ENCODE results near the gene UXS1. TPM values are rescaled to one million over a fixed set of nuclear protein-coding genes. Genes with fewer than 3 reads are reported as not detected.

Gene UXS1
- total and polyA plus RNA-seq, 2 donors (not counting 1 experiment from before 2014, with no cell fraction given): 20.3 to 44.8 TPM

DNA sequence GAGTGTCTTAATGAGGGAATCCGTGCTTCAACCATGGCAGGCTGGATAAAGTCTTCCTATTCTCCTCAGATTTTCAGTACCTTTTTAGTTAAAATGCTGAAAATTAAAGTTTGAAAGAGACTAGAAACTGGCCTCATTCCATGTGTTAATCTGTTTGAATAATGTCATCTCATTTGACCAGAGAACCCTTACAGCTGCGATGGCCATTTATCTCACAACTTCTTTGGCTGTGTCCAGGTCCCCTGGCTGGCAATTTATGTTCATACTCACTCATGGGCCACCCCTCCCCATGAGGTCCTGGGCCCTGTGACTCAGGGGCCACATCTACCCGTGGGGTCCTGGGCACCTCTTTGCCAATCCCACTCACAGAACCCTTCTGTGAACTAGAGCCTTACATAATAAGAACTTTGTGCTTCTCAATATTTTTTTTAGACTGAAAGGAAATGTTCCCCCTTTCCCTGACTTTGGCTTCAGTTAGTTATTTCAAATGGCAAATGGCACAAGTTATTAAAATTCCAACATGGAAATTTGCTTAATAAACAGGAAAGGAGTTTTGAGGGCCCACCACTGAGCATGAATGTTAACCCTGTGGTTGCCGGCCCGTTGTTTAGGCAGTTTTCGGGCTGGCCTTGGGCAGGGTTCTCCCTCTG is 134.6 kb downstream of the UXS1 start:
- no peak for DNase-seq
- Histone ChIP-seq H3K36me3 (replicated peaks in 1 of 2; ENCODE audit: control extremely low read depth in 1 of 2, control insufficient read depth in 1 of 2, extremely low read depth in 1 of 2, insufficient read depth in 2 of 2, low read length in 1 of 2) (no peaks in the 10 kb centered on the region), H3K79me2 (ENCODE audit: control insufficient read depth, insufficient read depth, low read length) (no peaks in the 10 kb centered on the region), H2AFZ (ENCODE audit: insufficient read depth, low read depth, low read length, poor library complexity, severe bottlenecking) (no peak overlapping the region), H3K4me3 (ENCODE audit: control extremely low read depth in 1 of 5, extremely low read depth in 1 of 5, insufficient read depth in 1 of 5, low read depth in 2 of 5, low read length in 4 of 5) (no peak overlapping the region), H3K27ac (ENCODE audit: low read length in 2 of 2) (no peak overlapping the region), H3K9ac (ENCODE audit: low read length) (no peak overlapping the region), H3K4me1 (ENCODE audit: control insufficient read depth in 2 of 2, insufficient read depth in 2 of 2, low read length in 2 of 2) (peaks cover 3 to 4% of the 10 kb centered on the region in 2 donors), H3K4me2 (replicated peaks; ENCODE audit: low read depth, low read length, poor library complexity, severe bottlenecking) (no peak overlapping the region), H4K20me1 (ENCODE audit: control insufficient read depth, insufficient read depth, low read length, poor library complexity, severe bottlenecking) (no peaks in the 10 kb centered on the region), H3K27me3 (replicated peaks in 1 of 4; ENCODE audit: control extremely low read depth in 1 of 4, control insufficient read depth in 3 of 4, insufficient read depth in 4 of 4, low read length in 3 of 4) (peaks cover 0 to under 1% (median 0%) of the 10 kb centered on the region in 4 experiments), H3K9me3 (ENCODE audit: control extremely low read depth in 1 of 3, control insufficient read depth in 2 of 3, insufficient read depth in 1 of 3, low read length in 2 of 3) (peaks cover 0 to 3% (median 0%) of the 10 kb centered on the region in 3 donors)
- peaks cover 21% of the 10 kb centered on the region for H3K27me3 Mint-ChIP-seq
- 100% methylated on average over 1 of the region's 6 CpGs for WGBS (ENCODE audit: insufficient coverage)
- intact Hi-C loops (cut with micrococcal nuclease): no loop called here
- peaks cover 5% of the 10 kb centered on the region for H3K4me1 Mint-ChIP-seq
- no peak for TF ChIP-seq EZH2 (IDR thresholded peaks at IDR 0.05; ENCODE audit: borderline replicate concordance, insufficient read depth, low read depth, low read length, poor library complexity, severe bottlenecking)
- TF ChIP-seq, protein P1, sequence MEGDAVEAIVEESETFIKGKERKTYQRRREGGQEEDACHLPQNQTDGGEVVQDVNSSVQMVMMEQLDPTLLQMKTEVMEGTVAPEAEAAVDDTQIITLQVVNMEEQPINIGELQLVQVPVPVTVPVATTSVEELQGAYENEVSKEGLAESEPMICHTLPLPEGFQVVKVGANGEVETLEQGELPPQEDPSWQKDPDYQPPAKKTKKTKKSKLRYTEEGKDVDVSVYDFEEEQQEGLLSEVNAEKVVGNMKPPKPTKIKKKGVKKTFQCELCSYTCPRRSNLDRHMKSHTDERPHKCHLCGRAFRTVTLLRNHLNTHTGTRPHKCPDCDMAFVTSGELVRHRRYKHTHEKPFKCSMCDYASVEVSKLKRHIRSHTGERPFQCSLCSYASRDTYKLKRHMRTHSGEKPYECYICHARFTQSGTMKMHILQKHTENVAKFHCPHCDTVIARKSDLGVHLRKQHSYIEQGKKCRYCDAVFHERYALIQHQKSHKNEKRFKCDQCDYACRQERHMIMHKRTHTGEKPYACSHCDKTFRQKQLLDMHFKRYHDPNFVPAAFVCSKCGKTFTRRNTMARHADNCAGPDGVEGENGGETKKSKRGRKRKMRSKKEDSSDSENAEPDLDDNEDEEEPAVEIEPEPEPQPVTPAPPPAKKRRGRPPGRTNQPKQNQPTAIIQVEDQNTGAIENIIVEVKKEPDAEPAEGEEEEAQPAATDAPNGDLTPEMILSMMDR (IDR thresholded peaks at IDR 0.05): no peak
- CTCF ChIA-PET: no interaction called here
- no peak overlapping the region for H3K27ac Mint-ChIP-seq
- no peaks in the 10 kb centered on the region for H3K9me3 Mint-ChIP-seq (ENCODE audit: insufficient read depth)
- POLR2A ChIA-PET: no interaction called here
- H3K4me3 Mint-ChIP-seq: no peak overlapping the region
- ATAC-seq (ENCODE audit: low read depth): no peak

- Histone ChIP-seq H3K36me3 (replicated peaks in 1 of 2; ENCODE audit: control extremely low read depth in 1 of 2, control insufficient read depth in 1 of 2, extremely low read depth in 1 of 2, insufficient read depth in 2 of 2, low read length in 1 of 2) (no peaks in the 10 kb centered on the region), H2AFZ (ENCODE audit: insufficient read depth, low read depth, low read length, poor library complexity, severe bottlenecking) (no peak overlapping the region), H3K9ac (ENCODE audit: low read length) (no peak overlapping the region), H3K79me2 (ENCODE audit: control insufficient read depth, insufficient read depth, low read length) (no peaks in the 10 kb centered on the region), H3K27me3 (replicated peaks in 1 of 4; ENCODE audit: control extremely low read depth in 1 of 4, control insufficient read depth in 3 of 4, insufficient read depth in 4 of 4, low read length in 3 of 4) (no peaks in the 10 kb centered on the region), H3K9me3 (ENCODE audit: control extremely low read depth in 1 of 3, control insufficient read depth in 2 of 3, insufficient read depth in 1 of 3, low read length in 2 of 3) (peaks cover 0 to 3% (median 0%) of the 10 kb centered on the region in 3 donors), H3K4me2 (replicated peaks; ENCODE audit: low read depth, low read length, poor library complexity, severe bottlenecking) (no peak overlapping the region), H3K27ac (ENCODE audit: low read length in 2 of 2) (no peak overlapping the region), H4K20me1 (ENCODE audit: control insufficient read depth, insufficient read depth, low read length, poor library complexity, severe bottlenecking) (no peaks in the 10 kb centered on the region), H3K4me3 (ENCODE audit: control extremely low read depth in 1 of 5, extremely low read depth in 1 of 5, insufficient read depth in 1 of 5, low read depth in 2 of 5, low read length in 4 of 5) (no peak overlapping the region), H3K4me1 (ENCODE audit: control insufficient read depth in 2 of 2, insufficient read depth in 2 of 2, low read length in 2 of 2) (peaks cover 3 to 4% of the 10 kb centered on the region in 2 donors)
- no CpG with 5 or more reads among the region's 4 CpGs for WGBS (ENCODE audit: insufficient coverage)
- H3K27me3 Mint-ChIP-seq: peaks cover 13% of the 10 kb centered on the region
- H3K9me3 Mint-ChIP-seq (ENCODE audit: insufficient read depth): no peaks in the 10 kb centered on the region
- ATAC-seq (ENCODE audit: low read depth) (no peak), DNase-seq (no peak)
- ChIA-PET CTCF (no interaction called here), POLR2A (no interaction called here)
- H3K4me3 Mint-ChIP-seq: no peak overlapping the region
- intact Hi-C loops (cut with micrococcal nuclease): no loop called here
- H3K4me1 Mint-ChIP-seq: peaks cover 5% of the 10 kb centered on the region
- no peak for TF ChIP-seq EZH2 (IDR thresholded peaks at IDR 0.05; ENCODE audit: borderline replicate concordance, insufficient read depth, low read depth, low read length, poor library complexity, severe bottlenecking)
- TF ChIP-seq, protein P1 (IDR thresholded peaks at IDR 0.05): no peak
- H3K27ac Mint-ChIP-seq: no peak overlapping the region
These were observed 135.5 kb downstream of the UXS1 start for GRCh38 chr2:106058469-106059137.
